Measurements from ENCODE around the gene MUCL1.

- TF ChIP-seq CTCF (IDR thresholded peaks at IDR 0.05), result no peak
- TF ChIP-seq POLR2AphosphoS5 (IDR thresholded peaks at IDR 0.05), result no peak
- TF ChIP-seq POLR2A (IDR thresholded peaks at IDR 0.05), result no peak
- no peak for TF ChIP-seq EP300 (IDR thresholded peaks at IDR 0.05)
Observed at GRCh38 chr12:54870617-54871016, 16.3 kb downstream of the MUCL1 start.
